ENCODE data around the gene CRACDL.

- TF ChIP-seq POLR2A (IDR thresholded peaks at IDR 0.05) (no peak), CTCF (IDR thresholded peaks at IDR 0.05) (no peak)
Measured at GRCh38 chr2:98748292-98749065, 187.5 kb downstream of the CRACDL start.
